GM19467 (cell line): ENCODE measurements around the gene ZNF44.

Experiments used
- ATAC-seq: cut with Tn5 transposase; IDR thresholded peaks from one replicate; pipeline ENCODE4 v1.9.1; 2021; ENCODE audit warnings: mild to moderate bottlenecking, moderate library complexity; ENCODE audit not compliant: unreplicated experiment

Gene ZNF44

GRCh38 chr19:12265921-12266704 is 28.6 kb downstream of the ZNF44 start:
- no peak for ATAC-seq

GRCh38 chr19:12261554-12261953 is 33.1 kb downstream of the ZNF44 start:
- ATAC-seq: no peak

DNA sequence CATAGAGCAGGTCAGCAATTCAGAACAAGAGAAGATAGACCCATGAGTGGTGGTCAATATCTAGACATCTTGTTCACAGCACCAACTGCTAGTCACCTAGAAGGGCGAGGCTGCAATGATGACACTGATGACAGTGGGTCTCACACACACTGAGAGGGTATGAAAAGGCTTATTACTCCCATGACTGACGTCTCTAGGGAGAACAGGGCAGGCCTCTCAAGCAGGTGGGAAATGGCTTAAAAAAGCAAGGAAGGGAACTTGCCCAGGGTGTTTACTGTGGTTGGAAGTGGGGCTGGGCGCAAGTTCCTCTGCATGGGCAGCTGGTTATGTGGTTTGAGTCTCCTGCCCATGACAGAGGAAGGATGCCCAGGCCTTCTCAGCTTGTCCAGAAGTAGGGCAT is 33.8 kb downstream of the ZNF44 start:
- no peak for ATAC-seq

GRCh38 chr19:12260236-12260635 is 34.4 kb downstream of the ZNF44 start:
- no peak for ATAC-seq

DNA sequence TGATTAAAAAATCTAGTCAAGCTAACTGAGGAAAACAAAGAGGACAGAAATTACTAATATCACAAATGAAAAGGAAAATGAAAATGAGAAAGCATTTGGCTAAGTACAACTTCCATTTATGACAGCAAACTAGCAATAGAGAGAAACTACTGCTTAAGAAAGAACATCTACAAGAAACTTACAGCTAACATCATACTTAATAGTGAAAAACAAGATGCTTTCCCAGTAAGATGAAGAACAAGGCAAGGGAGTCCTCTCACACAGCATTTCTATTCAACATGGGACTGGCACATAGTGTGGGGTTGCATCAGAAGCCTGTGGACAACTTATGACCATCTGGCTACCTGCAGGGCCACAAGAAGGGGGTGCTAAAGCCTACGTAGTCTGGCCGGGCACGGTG is 39.3 kb downstream of the ZNF44 start:
- no peak for ATAC-seq

- ATAC-seq: no peak
Observed at GRCh38 chr19:12247644-12248222, 47.0 kb downstream of the ZNF44 start.

DNA sequence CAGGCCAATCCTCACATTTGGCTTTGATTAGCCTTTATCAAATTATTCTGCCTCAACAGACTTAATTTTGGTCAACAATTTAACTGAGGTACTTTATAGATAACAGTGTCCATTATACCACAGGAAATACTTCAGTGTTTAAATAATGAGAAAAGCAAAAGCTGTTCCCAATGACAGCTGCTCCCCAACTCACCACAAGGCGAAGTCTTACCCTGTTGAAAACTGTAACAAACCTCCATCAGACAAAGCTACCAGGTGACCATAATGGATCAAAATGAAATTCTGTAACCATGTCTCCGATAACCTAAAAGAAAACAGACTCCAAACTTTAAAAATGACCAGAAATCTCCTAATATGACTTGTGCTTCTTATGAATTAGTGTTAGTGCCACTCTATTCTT is 50.3 kb downstream of the ZNF44 start:
- no peak for ATAC-seq

DNA sequence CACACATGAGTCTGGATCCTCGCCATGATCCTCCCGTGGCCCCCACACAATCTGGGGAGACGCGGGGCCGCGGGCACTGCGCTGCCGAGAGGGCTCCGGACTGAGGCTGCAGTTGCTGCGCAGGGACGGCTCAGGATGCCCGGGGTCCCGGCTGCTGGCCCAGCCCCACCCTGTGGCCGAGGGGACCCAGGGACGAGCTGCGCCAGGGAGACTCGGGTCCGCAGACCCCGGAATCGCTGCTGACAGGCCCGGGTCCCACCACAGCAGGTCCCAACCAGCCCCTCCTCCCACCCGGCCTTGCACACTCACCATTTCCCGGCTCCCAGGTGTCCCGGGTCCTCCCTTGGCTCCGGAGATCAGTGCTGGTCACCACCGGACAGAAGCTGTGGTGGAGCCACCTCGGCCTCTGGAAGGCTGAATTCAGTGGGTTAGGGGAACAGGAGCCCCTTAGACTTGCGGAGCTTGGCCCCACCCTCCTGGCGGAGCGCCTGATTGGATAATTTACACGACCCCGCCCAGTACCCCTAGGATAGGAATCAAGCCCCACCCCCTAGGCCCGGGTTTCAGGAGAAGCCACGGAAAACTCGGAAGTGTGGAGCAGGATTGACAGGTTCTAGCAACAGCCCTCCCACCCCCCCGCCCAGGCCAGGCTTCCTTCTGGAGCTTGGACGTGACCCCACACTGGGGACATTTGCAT is 57.4 kb downstream of the ZNF44 start:
- no peak for ATAC-seq

DNA sequence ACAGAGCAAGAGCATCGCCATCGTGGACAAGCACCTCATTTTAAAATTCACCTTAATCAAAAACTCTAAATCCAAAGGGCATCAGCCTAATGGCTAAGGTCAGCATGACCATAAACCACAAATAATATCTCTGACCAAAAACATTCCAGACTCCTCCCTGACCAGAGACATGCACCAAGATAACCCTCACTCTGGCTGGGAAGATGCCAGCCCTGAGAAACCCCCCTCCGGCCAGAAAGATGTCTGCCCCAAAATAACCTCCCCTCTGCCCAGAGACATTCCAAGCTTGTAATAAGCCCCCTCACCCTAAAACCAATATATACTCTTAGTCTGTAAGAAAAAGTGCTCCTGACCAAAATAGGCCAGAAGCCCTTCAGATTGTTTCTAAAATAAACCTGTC is 61.7 kb downstream of the ZNF44 start:
- ATAC-seq: no peak

DNA sequence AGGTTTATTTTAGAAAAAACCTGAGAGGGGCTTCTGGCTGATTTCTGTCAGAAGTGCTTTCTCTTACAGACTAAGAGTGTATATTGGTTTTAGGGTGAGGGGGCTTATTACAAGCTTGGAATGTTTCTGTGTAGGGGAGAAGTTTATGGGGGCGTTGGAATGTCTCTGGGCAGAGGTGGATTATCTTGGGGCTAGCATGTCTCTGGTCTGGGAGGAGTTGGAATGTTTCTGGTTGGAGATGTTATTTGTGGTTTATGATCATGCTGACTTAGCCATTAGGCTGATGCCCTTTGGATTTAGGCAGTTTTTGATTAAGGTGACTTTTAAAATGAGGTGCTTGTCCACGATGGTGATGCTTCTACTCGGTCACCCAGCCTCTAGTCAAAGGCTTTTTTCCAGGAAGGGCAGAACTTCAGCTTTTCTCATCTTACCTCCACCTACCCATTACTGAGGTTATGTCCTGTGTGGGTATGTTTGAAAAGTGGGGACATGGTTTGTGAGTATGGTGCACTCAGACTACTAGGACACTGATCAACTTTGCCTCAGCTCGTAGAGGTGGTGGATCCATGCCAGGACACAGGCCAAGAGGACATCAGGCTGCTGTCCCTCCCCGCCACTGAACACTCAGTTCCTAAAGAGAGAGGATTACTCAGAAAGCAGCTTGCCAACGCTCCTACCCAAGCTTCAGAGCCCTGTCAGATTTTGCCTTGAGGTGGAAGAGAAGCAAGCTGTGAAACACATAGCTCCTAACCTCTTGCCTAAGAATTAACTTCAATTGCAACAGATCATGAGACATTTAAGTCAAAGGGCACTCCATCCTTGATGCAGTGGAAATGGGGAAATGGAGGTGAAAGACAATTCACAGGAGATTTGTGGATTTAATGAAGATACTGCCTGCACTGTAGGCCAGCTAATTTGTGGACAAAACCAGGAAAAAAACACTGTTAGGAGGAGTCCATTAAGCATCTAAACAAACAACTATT is 63.6 kb downstream of the ZNF44 start:
- ATAC-seq: no peak

GRCh38 chr19:12229990-12230389 is 64.7 kb downstream of the ZNF44 start:
- ATAC-seq: no peak

DNA sequence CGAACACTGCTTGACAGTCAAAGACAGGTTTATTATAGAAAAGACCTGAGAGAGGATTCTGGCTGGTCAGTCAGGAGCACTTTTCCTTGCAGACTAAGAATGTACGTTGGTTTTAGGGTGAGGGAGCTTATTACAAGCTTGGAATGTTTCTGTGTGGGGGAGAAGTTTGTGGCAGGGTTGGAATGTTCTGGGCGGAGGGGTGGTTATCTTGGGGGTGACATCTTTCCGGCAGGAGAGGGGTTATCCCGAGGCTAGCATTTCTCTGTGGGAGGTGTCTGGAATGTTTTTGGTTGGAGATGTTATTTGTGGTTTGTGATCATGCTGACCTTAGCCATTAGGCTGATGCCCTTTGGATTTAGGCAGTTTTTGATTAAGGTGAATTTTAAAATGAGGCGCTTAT is 70.0 kb downstream of the ZNF44 start:
- no peak for ATAC-seq

GRCh38 chr19:12222980-12223630 is 71.6 kb downstream of the ZNF44 start:
- ATAC-seq: no peak
